Thyroid gland (tissue), 4 donors: Measurements from ENCODE around the gene CRTAC1. TPM values are rescaled to one million over a fixed set of nuclear protein-coding genes. Genes with fewer than 3 reads are reported as not detected.

Experiments used
- DNase-seq, 2 donors: peaks; one replicate each; pipeline ENCODE4 v3.0.0-alpha.2; 2019
- H3K27ac ChIP-seq, 3 donors: fragments of 200-600 bp; sonication (generic); 1 replicate in 2 of 3; 2 replicates in 1 of 3; pipeline ENCODE4 v1.5.1; 2016 to 2019; ENCODE audit warnings: mild to moderate bottlenecking in 1 of 3, moderate library complexity in 1 of 3
- H3K27me3 ChIP-seq: fragments of 200-600 bp; sonication (generic); one replicate; pipeline ENCODE4 v1.5.1; 2019
- H3K36me3 ChIP-seq, 2 donors: fragments of 200-600 bp; sonication (generic); one replicate each; pipeline ENCODE4 v1.5.1; 2016 to 2019
- H3K4me1 ChIP-seq, 2 donors: fragments of 200-600 bp; sonication (generic); one replicate each; pipeline ENCODE4 v1.5.1; 2017 to 2019
- H3K4me3 ChIP-seq, 3 donors: fragments of 200-600 bp; sonication (generic); replicated peaks in 1 of 3; 1 replicate in 2 of 3; 2 replicates in 1 of 3; pipeline ENCODE4 v1.5.1; 2016; ENCODE audit warnings: mild to moderate bottlenecking in 1 of 3
- H3K9me3 ChIP-seq: fragments of 200-600 bp; sonication (generic); one replicate; pipeline ENCODE4 v1.5.1; 2017
- CTCF ChIP-seq, 6 experiments: fragments of 200-600 bp in 3 of 6; fragments of 450-650 bp in 3 of 6; sonication (generic) in 3 of 6; IDR thresholded peaks; one replicate each; pipeline ENCODE4 v1.5.1; 2016 to 2019; ENCODE audit warnings: antibody characterized with exemption in 6 of 6, mild to moderate bottlenecking in 2 of 6, inconsistent platforms in 1 of 6, moderate library complexity in 1 of 6
- POLR2A ChIP-seq, 2 donors: fragments of 450-650 bp; IDR thresholded peaks; one replicate each; pipeline ENCODE4 v1.6.1; 2017; ENCODE audit warnings: antibody characterized with exemption in 2 of 2, mild to moderate bottlenecking in 2 of 2, moderate library complexity in 1 of 2
- WGBS, 2 donors: methylation state at CpG; one replicate each; pipeline ENCODE4 v1.1.5; 2017; 5-methylcytosine and 5-hydroxymethylcytosine counted together
- intact Hi-C: fragments of 100-400 bp; cut with DNase I; formaldehyde crosslinking; loops from one replicate; pipeline ENCODE4 v1.15.1; 2023
- total RNA-seq, 4 donors: library from RNA; depleted of rRNA; stranded (reverse); fragments of >200 nt; gene quantifications; one replicate each; pipeline ENCODE4 v1.2.3, GENCODE V29; 2016

The CRTAC1 gene
- total RNA-seq, 4 donors from 2014 or later = 2.6 to 7.3 (median 3.7) TPM

GRCh38 chr10:97977673-97978072, 52.7 kb downstream of the CRTAC1 start:
- WGBS, 2 donors = 80 to 84% methylated on average over 3 of the region's 3 CpGs
- H3K4me3 ChIP-seq = no peak overlapping the region
- TF ChIP-seq CTCF (IDR thresholded peaks at IDR 0.05) (no peak), POLR2A (IDR thresholded peaks at IDR 0.05) (no peak)
- intact Hi-C loops = no loop called here
- H3K27me3 ChIP-seq = peaks cover 5% of the 10 kb centered on the region
- no peak for DNase-seq
- H3K9me3 ChIP-seq = no peaks in the 10 kb centered on the region
- H3K36me3 ChIP-seq = no peaks in the 10 kb centered on the region
- no peaks in the 10 kb centered on the region for H3K4me1 ChIP-seq
- H3K27ac ChIP-seq = no peak overlapping the region

- no peak overlapping the region for H3K27ac ChIP-seq
These were observed 54.8 kb downstream of the CRTAC1 start for GRCh38 chr10:97975598-97975997.

GRCh38 chr10:97974526-97975525, 55.6 kb downstream of the CRTAC1 start:
- WGBS, 2 donors = 31 to 39% methylated on average over 46 to 52 of the region's 57 CpGs
- Histone ChIP-seq H3K27me3 (peaks cover 5% of the 10 kb centered on the region), H3K36me3 (no peaks in the 10 kb centered on the region)

More at GRCh38 chr10:97975598-97975997, 54.8 kb downstream of the CRTAC1 start:
- no peaks in the 10 kb centered on the region for H3K9me3 ChIP-seq
- no peaks in the 10 kb centered on the region for H3K4me1 ChIP-seq
- H3K27me3 ChIP-seq = peaks cover 5% of the 10 kb centered on the region
- intact Hi-C loops = no loop called here
- TF ChIP-seq CTCF (IDR thresholded peaks at IDR 0.05) (no peak), POLR2A (IDR thresholded peaks at IDR 0.05) (no peak)
- 81 to 88% methylated on average over 10 to 11 of the region's 12 CpGs for WGBS, 2 donors
- no peaks in the 10 kb centered on the region for H3K36me3 ChIP-seq
- DNase-seq = no peak
- no peak overlapping the region for H3K4me3 ChIP-seq

GRCh38 chr10:97974100-97974499, 56.3 kb downstream of the CRTAC1 start:
- Histone ChIP-seq H3K9me3 (no peaks in the 10 kb centered on the region), H3K27me3 (peaks cover 5% of the 10 kb centered on the region), H3K4me3 (no peak overlapping the region), H3K27ac (no peak overlapping the region), H3K4me1 (no peaks in the 10 kb centered on the region), H3K36me3 (no peaks in the 10 kb centered on the region)
- intact Hi-C loops = no loop called here
- no peak for TF ChIP-seq CTCF (IDR thresholded peaks at IDR 0.05)
- TF ChIP-seq POLR2A (IDR thresholded peaks at IDR 0.05) = no peak
- 70 to 75% methylated on average over 16 of the region's 16 CpGs for WGBS, 2 donors
- no peak for DNase-seq

More at GRCh38 chr10:97974526-97975525, 55.6 kb downstream of the CRTAC1 start:
- no peak for DNase-seq
- intact Hi-C loops = no loop called here
- Histone ChIP-seq H3K4me1 (no peaks in the 10 kb centered on the region), H3K9me3 (no peaks in the 10 kb centered on the region), H3K27ac (no peak overlapping the region), H3K4me3 (no peak overlapping the region)
- TF ChIP-seq POLR2A (IDR thresholded peaks at IDR 0.05) (no peak), CTCF (IDR thresholded peaks at IDR 0.05) (no peak)

- no peaks in the 10 kb centered on the region for H3K36me3 ChIP-seq
- intact Hi-C loops = no loop called here
- H3K9me3 ChIP-seq = no peaks in the 10 kb centered on the region
- no peaks in the 10 kb centered on the region for H3K4me1 ChIP-seq
- 73 to 82% methylated on average over 4 of the region's 4 CpGs for WGBS, 2 donors
- no peaks in the 10 kb centered on the region for H3K27me3 ChIP-seq
- no peak for DNase-seq
- H3K4me3 ChIP-seq = no peak overlapping the region
- TF ChIP-seq CTCF (IDR thresholded peaks at IDR 0.05) = no peak
- TF ChIP-seq POLR2A (IDR thresholded peaks at IDR 0.05) = no peak
- no peak overlapping the region for H3K27ac ChIP-seq
These were observed 60.8 kb downstream of the CRTAC1 start for GRCh38 chr10:97969538-97970079.
